ENCODE data around the gene C9orf72.

DNA sequence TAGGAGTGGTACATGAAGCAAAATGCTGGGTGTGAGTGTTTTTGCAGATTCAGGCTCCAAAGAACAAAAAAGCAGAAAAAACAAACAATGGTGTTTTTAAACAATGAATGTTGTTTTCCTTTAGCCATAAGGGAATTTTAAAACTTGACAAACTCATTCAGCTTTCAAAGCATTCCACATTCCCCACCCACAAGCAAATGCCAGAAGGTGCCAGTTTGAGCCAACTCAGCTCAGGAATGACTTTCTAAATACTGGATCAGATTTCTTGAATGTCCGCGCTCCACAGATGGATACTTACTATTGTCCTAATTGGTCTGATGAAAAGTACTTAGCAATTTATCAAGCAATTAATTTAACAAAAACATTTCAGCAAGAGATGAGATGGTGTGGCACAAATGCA is 30.8 kb downstream of the C9orf72 start:
- no peak for TF ChIP-seq CTCF (IDR thresholded peaks at IDR 0.05)
- TF ChIP-seq POLR2A (IDR thresholded peaks at IDR 0.05): no peak
- no peak for TF ChIP-seq EP300 (IDR thresholded peaks at IDR 0.05)
- TF ChIP-seq POLR2AphosphoS5 (IDR thresholded peaks at IDR 0.05): no peak
